Hematopoietic multipotent progenitor cell treated with erythropoietin and hydrocortisone succinate and interleukin-3 and kit ligand, for 17 days (in vitro differentiated cells): ENCODE results near the gene HCN1.

Experiments
- DNase-seq: peaks from one replicate; pipeline ENCODE4 v3.0.0-alpha.2; 2015; ENCODE audit warnings: low spot score

HCN1 gene

GRCh38 chr5:45288746-45289145 lies 407.4 kb downstream of the HCN1 start:
- no peak for DNase-seq

GRCh38 chr5:45284436-45284835 lies 411.7 kb downstream of the HCN1 start:
- DNase-seq, result no peak

- no peak for DNase-seq
Measured at GRCh38 chr5:45281081-45281480, 415.1 kb downstream of the HCN1 start.

GRCh38 chr5:45279109-45279508 lies 417.1 kb downstream of the HCN1 start:
- DNase-seq, result no peak

GRCh38 chr5:45277860-45278259 lies 418.3 kb downstream of the HCN1 start:
- no peak for DNase-seq

- no peak for DNase-seq
Measured at GRCh38 chr5:45274241-45274640, 421.9 kb downstream of the HCN1 start.

- DNase-seq, result no peak
Measured at GRCh38 chr5:45271626-45272025, 424.6 kb downstream of the HCN1 start.

GRCh38 chr5:45264447-45264846 lies 431.7 kb downstream of the HCN1 start:
- no peak for DNase-seq

GRCh38 chr5:45262061-45262590 lies 434.1 kb downstream of the HCN1 start:
- DNase-seq, result no peak

- no peak for DNase-seq
Measured at GRCh38 chr5:45261125-45261524, 435.1 kb downstream of the HCN1 start.

- DNase-seq, result no peak
Measured at GRCh38 chr5:45260292-45260691, 435.9 kb downstream of the HCN1 start.

GRCh38 chr5:45252978-45253377 lies 443.2 kb downstream of the HCN1 start:
- DNase-seq, result no peak

GRCh38 chr5:45252541-45252940 lies 443.6 kb downstream of the HCN1 start:
- no peak for DNase-seq

- DNase-seq, result no peak
Measured at GRCh38 chr5:45225571-45226031, 470.6 kb downstream of the HCN1 start.

- no peak for DNase-seq
Measured at GRCh38 chr5:45205403-45205961, 490.7 kb downstream of the HCN1 start.
